NCI-H2196 (cell line): Measurements from ENCODE around the gene PROM1.
A peak's percentile ranks its signal among the peaks of the same experiment; 100 is the strongest.

Source experiments
- DNase-seq: peaks from one replicate; lab custom pipeline; 2025; ENCODE audit not compliant: unreplicated experiment; lab: John Stamatoyannopoulos, UW

The PROM1 gene

DNA sequence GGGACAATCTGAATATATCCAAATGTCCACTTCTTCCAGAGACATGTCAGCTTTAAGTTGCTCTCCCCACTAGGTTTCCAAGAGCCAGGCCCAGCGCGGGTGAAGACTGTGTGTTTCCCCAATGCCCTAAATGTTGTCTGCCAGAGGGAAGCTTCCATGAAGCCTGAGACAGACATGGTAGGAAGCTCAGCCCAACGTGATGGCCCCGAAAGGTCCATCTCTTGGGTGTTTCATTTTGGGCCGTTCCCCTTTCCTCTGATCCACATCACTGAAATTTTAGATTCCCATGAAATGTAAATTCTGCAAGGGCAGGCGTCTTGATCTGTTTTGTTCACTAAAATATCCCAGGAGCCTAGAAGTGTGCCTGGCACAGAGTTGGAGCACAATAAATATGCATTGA is 25.4 kb upstream of the PROM1 start:
- no peak for DNase-seq

DNA sequence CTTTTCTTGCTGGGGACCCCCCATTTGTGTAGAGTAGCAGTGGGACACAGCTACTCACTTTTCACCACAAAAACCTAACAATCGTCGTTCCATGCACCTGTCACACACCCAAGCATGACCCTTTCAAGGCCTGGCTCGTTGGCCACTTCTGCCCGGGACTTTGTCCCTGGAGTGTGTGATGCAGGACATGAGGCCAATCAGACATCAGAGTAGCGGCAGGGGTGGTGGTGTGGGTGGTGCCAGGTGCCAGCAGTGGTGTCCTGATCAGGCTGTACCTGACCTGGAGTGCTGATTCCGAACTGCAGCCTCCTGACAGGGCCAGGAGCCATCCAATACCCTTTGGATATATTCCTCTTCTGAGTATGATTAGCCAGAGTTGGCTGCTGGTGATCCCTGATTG is 23.1 kb upstream of the PROM1 start:
- no peak for DNase-seq

DNA sequence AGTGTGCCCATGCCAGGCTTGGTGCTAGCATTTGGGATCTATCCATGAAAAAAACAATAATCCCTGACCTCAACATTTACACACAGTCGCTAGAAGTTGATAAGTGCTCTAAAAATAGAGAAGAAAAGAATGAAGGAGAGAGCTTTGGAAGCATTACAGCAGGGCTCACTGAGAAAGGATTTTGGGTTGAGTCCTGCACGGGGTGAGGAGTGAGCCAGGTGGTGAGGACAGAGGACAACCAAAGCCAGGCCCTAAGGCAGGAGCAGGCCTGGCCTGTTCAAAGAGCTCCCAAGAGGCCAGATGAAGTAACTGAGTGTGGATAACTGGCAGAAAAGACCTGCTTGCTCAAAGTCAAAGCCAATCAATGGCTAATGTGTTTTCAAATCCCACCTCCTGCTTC is 20.7 kb upstream of the PROM1 start:
- DNase-seq = no peak

DNA sequence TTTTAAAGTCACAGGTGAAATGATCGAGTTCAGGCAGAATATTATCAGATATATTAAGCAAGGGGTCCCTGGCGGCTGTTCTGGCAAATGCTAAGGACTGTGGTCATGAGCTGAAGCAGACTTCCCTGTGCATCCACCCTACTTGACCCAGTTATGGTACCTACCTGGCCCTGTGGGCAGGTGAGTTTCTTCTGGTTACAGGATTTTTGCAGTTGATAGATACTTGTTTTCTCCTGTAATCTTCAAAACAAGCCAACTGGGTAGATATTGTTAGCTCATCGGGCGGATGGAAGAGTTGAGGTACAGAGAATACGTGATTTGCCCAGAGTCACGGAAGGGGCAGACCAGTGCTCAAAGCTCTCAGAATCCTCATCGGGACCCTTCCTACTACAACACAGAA is 18.5 kb upstream of the PROM1 start:
- DNase-seq = no peak

DNA sequence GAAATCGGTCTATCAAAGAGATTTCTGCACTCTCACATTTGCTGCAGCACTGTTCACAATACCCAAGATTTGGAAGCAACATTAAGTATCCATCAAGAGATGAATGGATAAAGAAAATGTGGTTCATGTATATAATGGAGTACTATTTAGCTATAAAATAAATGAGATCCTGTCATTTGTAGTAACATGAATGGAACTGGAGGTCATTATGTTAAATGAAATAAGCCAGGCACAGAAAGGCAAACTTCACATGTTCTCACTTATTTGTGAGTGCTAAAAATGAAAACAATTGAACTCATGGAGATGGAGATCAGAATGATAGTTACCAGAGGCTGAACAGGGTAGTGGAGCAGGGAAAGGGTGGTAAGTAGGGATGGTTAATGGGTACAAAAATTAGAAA is 17.0 kb upstream of the PROM1 start:
- no peak for DNase-seq

DNA sequence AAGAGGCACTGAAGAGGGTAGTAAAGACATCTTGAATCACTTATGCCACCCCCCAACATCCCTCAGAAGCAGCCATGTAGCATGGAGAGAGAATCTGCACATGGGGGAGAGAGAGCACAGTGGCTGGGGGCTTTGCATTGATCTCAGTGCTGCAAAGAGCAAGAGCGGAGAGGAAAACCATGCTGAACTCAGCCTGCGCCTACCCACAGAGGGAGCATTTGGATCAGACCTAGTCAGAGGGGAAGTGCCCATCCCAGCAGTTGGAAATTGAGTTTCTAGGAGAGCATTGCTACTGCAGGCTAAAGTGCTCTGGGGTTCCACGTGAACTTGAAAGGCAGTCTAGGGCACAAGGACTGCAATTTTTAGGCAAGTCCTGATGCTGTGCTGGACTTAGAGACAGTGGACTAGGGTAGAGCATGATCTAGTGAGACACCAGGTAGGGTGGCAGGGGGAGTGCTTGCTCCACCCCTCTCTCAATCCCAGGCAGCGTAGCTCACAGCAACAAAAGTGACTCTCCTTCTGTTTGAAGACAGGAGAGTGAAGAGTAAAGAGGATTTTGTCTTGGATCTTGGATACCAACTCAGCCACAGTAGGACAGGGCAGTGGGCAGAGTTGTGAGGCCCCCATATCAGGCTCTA is 9.0 kb upstream of the PROM1 start:
- DNase-seq = no peak

DNA sequence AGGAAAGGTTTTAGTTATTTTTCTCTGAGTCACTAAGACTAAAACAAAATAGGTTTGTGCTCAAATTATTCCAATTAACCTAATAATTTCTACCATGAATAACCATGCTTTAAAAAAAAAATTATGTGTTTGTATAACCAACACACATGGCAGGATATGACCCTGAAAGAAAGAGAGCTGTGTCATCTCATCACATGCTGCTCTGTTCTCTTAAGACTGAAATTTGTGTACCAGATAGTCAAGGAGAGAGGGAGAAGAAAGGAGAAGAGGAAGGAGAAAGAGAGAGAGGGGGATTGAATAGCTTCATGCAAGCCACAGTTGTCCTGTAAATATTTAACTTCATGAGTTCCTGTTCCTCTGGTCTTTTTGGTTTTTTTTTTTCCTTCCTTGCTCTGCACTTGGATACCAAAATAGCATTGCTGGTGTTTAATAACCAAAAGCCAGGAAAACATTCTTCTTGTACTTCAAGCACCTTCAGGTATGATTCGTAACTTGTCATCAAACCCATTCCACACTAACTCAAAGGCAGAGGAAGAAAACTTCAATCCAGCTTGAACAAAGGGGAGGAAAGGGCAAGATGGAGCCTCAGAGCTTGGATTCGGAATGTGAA is 6.4 kb upstream of the PROM1 start:
- no peak for DNase-seq

DNA sequence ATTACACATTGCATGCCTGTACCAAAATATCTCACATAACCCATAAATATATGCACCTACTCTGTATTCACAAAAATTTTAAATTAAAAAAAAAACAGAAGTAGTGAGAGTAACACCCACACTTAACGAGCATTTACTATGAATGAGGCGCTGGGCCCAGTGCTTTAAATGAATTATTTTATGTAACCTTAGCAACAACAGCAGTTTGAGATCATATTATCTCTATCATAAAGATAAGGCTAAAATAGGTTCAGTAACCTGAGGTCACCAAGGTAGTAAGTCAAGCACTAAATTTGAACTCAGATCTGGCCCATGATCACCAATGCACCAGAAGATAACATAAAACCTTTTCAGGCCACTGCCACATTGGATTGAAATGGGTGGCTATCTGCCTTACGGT is 5.3 kb upstream of the PROM1 start:
- DNase-seq = no peak

DNA sequence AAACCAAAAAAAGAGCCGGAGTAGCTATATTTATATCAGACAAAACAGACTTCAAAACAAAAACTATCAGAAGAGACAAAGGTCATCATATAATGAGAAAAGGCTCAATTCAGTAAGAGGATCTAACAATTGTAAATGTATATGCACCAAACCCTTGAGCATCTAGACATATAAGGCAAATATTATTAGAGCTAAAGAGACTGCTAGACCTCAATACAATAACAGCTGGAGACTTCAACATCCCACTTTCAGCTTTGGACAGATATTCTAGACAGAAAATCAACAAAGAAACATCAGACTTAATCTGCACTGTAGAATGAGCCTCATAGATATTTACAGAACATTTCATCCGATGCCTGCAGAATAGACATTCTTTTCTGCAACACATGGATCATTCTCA is 4.8 kb upstream of the PROM1 start:
- DNase-seq = no peak

DNA sequence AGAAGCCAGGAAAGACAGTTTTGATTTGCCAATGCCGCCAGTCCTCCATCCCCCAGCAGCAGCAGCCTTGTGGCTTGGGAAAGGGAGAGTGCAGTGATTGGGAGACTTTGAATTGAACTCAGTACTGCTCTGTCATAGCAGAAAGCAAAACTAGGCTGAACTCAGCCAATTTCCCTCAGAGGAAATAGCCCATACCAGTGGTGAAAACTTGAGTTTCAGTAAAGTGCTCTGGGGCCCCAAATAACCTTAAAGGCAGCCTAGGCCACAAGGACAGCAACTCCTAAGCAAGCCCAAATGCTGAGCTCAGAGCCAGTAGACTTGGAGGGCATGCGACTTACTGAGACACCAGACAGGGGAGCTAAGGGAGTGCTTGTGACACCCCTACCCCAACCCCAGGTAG is 2.0 kb upstream of the PROM1 start:
- no peak for DNase-seq

DNA sequence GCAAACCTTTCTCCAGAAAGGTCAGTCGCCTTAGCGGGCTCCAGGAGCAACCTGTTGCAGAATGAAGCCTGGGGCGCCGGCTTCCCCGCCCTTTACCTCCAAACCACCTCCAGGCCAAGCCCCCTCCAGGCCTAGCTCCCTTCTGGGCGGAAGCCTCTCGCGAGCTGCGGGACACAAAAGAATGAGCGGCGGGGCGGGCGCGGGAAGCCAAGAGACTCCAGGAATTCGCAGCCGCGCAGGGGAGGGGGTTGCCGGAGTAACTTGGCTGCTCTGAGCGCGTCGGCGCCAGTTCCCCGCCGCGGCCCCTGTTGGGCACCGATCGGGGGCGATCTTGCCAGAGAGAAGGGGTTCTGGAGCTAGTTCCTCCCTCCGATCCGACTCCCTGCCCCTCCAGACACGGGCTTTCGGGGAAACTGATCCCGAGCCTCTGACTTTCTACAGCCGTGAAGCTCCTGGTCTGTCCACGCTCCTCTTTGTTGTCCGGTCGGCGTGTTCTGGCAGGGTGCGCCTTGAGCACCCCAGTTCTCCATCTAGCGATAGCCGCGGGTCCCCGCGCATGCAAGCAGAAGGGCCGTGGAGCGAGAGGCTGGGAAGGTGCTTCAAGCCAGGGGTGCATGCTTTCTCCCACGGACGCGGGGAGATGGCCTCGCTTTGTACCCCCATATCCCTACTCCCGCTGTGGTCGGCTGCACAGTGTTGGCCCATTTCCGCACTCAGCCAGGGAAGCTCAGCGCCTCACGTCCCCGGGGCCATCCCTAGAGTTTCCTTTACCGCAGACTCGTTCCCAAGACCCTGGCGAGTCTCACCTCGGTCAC is 1.2 kb downstream of the PROM1 start:
- no peak for DNase-seq

DNA sequence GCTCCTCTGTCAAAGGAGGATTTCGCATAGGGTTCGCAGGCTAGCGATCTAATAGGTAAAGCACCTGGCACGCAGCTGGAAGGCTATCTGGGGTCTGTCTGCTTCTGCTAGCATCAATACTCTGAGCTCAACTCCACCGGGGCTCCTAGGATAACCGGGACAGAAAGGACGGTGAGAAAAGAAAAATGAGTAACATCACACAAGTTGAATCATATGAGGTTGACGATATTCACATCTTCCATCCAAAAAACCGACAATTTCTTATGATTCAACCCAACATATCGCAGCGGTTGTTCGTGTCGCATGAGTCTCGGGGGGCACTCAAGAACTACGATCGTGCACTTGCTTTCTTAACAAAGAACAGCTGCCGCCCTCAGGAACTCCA is 1.8 kb downstream of the PROM1 start:
- no peak for DNase-seq

DNA sequence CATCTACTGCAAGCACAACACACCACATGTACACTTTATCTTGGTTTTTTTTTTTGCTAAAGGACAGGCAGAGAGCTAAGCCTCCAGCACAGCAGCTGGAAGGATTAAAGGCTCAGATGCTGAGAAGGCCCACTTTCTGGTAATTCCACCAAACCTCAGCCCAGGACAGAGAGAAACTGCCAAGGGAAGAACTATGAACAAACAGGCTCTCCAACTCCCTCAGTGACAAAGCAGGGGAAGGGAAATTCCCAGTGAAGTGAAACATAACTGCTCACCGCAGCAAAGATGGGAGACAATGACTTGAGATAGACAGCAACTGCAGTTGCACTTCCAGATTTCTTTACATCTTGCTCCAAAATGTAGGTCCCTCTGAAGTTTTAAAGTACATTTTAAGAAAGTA is 4.8 kb downstream of the PROM1 start:
- peak; percentile 17 for DNase-seq

DNA sequence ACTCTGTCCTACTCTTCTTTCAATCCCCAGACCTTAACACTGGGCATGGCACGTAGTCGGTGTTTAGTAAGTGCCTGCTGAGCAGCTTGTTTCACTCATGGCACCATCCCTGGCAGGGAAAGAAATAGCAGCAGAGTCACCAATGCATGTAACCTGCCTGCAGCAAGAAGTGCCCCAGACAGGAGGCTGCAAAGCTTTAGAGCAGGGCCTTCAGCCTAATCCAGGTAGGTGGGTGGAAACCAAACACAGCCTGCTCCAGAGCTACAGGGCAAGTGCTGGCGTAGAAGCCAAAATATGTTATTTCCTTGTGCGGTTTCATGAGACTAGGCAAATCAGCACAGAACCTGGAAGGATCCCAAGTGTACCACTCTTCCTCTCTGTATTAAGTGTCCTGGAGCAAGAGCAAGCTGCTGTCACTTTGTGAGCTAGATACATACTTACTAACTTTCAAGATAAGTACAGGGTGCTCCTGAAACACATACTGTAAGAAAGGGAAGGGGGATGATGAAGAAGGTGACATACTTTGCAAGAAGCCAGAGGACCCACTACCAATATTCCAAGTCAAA is 5.5 kb downstream of the PROM1 start:
- no peak for DNase-seq

DNA sequence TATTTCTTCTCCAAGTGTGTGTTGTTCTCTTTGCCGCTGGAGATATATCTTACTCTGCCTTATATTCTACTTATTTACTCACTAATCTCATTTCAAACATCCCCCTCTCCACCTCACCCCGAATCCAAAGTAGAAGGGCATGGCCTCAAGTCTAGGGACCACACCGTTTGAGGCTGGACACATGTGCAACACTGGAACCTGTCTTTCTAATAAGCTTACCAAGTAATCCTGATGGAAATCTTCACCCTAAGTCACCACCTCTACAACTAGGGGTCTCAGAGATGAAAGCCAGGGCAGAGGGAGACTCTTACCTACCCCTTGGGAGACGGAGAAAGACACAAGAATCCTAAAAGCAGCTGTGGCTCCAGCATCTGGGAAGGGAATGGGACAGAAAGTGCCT is 6.0 kb downstream of the PROM1 start:
- no peak for DNase-seq

DNA sequence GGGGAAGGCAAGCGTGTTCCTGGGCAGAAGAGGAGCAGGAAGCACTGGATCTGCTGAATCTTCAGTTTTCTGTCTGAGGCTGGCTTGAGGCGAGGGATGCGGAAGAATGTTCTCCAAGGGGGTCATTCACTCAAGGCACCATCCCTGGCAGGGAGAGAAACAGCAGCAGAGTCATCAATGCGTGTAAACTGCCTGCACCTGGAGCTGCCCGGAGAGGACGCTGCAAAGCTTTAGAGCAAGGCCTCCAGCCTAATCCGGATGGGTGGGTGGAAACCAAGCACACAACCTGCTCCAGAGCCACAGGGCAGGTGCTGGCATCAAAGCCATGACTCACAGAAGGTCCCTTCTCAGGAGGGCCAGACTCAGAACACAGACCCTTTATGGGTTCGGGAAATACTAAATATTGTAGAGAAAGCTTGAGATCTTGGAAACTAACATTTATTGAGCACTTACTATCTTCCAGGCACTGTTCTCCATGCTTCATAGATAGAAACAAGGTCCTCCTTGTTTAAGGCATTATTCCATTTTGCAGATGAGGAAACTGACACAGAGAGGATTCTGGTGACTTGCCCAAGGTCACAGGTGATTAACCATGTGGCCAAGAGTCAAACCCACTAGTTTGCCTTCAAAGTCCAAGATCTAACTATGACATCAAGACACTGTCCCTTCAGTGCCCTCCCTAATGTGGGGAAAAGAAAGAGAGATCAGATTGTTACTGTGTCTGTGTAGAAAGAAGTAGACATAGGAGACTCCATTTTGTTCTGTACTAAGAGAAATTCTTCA is 7.7 kb downstream of the PROM1 start:
- no peak for DNase-seq

DNA sequence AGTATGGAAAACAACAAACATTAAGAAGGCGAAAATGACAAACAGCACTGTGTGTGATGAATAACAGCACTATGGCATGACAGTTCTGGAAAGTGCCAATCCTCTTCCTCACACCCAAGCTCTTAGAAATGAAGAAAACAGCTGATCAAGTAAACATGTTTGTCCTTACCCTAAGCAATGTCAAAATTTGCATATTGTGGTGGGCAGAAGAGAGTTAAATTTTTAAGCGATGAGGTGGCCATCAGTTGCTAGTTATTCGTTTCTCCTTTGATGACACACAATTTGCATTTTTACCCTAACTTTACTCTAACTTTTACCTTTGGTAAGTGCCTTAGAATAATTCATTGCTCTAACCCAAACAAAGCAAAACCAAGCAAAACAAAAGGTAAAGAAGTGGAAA is 8.8 kb downstream of the PROM1 start:
- no peak for DNase-seq

DNA sequence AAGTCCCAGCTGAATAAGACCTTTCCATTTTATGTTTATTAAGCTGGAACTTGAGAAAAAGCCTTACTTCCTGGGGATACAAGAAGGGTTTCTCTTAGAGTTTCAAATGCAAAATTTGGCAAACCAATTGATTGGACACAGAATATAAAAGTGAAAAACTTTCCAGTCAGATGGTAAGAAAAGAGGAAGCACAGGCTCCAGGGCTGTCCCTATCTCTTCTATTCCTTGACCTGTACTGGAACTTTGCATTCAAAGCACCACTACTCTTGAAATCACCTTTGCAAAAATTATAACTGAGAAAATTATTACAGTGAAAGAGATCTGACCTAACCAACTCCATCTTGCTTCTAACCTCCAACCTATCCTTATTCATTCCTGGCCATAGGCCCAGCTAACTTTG is 11.7 kb downstream of the PROM1 start:
- no peak for DNase-seq

DNA sequence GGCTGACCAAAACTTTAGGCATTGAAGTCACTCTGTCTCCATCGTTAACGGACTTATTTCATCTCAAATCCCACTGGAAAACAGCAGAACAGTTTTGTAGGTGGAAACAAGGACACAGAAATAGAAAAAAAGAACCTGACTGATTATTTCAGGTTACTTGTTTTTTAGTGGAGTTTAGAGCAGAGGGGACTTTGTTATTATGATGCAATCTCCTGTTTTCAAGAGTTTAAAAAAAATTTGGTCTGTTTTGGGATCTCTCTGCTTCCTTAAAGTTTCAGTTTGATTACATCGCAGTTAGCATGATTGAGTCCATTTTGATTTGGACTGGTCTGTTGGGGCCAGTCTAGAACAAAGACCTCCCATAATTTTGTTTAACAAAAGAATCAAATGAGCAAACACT is 13.6 kb downstream of the PROM1 start:
- DNase-seq = no peak

DNA sequence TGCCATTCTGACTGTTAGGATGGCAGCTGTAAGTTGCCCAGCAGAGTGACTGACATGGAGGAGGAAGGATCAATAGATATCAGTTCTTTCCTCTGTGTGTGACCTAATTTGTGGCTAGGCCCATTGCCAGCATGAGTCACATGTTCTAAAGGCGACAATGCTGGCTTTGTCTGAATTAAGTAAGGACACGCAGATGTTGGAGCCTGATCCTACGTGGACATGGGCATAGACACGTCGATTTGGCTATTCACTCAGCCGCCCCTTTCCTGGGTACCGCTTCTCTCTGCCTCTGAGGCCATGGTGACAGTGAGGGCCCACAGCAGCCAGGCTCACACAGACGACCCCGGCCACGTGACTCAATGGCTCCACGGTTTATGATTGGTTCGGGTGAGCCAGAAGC is 16.3 kb downstream of the PROM1 start:
- peak; percentile 77 for DNase-seq

DNA sequence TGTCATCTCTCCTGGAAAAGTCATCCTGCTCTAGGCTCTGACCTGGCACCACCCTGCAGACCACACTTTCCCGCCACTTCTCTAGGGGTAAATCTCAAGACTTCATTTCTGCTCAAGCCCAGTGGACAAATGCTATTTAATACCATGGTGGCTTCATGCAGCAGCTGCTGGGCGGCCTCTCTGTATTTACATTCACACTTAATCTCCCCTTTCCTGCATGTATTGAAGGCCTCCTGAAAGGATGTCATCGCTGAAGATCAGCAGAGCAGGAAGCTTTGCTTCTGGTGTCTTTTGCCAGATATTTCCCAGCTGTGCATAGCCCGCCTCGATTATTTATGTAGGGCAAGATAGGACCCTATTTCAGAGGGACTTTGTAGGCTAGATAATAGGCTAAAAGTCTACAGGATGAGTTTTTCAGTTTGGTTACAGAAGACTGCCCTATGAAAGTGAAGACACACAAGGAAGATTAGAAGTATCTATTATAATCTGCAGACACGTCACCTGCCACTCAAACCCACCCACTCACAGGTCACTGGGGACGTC is 17.2 kb downstream of the PROM1 start:
- peak; percentile 51 for DNase-seq
